ENCODE data around the gene DIAPH2.

Gene DIAPH2

GRCh38 chrX:97314345-97314744, 629.7 kb downstream of the DIAPH2 start:
- no peak for DNase-seq

- no peak for DNase-seq
These were observed 631.3 kb downstream of the DIAPH2 start for GRCh38 chrX:97315939-97316338.

GRCh38 chrX:97320305-97320704, 635.7 kb downstream of the DIAPH2 start:
- DNase-seq, result no peak

GRCh38 chrX:97322401-97322800, 637.8 kb downstream of the DIAPH2 start:
- DNase-seq, result no peak

GRCh38 chrX:97326456-97326855, 641.8 kb downstream of the DIAPH2 start:
- no peak for DNase-seq

- DNase-seq, result no peak
These were observed 644.3 kb downstream of the DIAPH2 start for GRCh38 chrX:97328853-97329390.

- no peak for DNase-seq
These were observed 645.5 kb downstream of the DIAPH2 start for GRCh38 chrX:97330151-97330550.

GRCh38 chrX:97332963-97333362, 648.3 kb downstream of the DIAPH2 start:
- DNase-seq, result no peak

GRCh38 chrX:97334850-97335249, 650.2 kb downstream of the DIAPH2 start:
- DNase-seq, result no peak

GRCh38 chrX:97344724-97345123, 660.1 kb downstream of the DIAPH2 start:
- DNase-seq, result no peak

GRCh38 chrX:97358941-97359340, 674.3 kb downstream of the DIAPH2 start:
- DNase-seq, result no peak

GRCh38 chrX:97363843-97364242, 679.2 kb downstream of the DIAPH2 start:
- no peak for DNase-seq

- DNase-seq, result no peak
These were observed 681.6 kb downstream of the DIAPH2 start for GRCh38 chrX:97366237-97366636.

- no peak for DNase-seq
These were observed 682.5 kb downstream of the DIAPH2 start for GRCh38 chrX:97367125-97367524.

GRCh38 chrX:97369947-97370346, 685.3 kb downstream of the DIAPH2 start:
- no peak for DNase-seq

- no peak for DNase-seq
These were observed 687.5 kb downstream of the DIAPH2 start for GRCh38 chrX:97372001-97372766.

GRCh38 chrX:97374266-97374665, 689.6 kb downstream of the DIAPH2 start:
- DNase-seq, result no peak

- no peak for DNase-seq
These were observed 695.6 kb downstream of the DIAPH2 start for GRCh38 chrX:97380200-97380599.

- DNase-seq, result no peak
These were observed 700.0 kb downstream of the DIAPH2 start for GRCh38 chrX:97384685-97385084.

- no peak for DNase-seq
These were observed 702.4 kb downstream of the DIAPH2 start for GRCh38 chrX:97387004-97387403.

- DNase-seq, result no peak
These were observed 705.1 kb downstream of the DIAPH2 start for GRCh38 chrX:97389761-97390192.

- DNase-seq, result no peak
These were observed 712.7 kb downstream of the DIAPH2 start for GRCh38 chrX:97397371-97397770.

- DNase-seq, result no peak
These were observed 713.4 kb downstream of the DIAPH2 start for GRCh38 chrX:97398030-97398551.

GRCh38 chrX:97399400-97399799, 714.8 kb downstream of the DIAPH2 start:
- DNase-seq, result no peak

- no peak for DNase-seq
These were observed 715.9 kb downstream of the DIAPH2 start for GRCh38 chrX:97400492-97400891.
